ENCODE data around the gene SERINC1.

GRCh38 chr6:122399348-122400120, 72.1 kb downstream of the SERINC1 start, which contains the start of gene HSF2:
- TF ChIP-seq YY1 (IDR thresholded peaks at IDR 0.05; ENCODE audit: low read depth): peak; percentile 47; the same call in 1 of the 2 replicates
- TF ChIP-seq EP300 (IDR thresholded peaks at IDR 0.05; ENCODE audit: borderline replicate concordance): no peak
- peak; percentile 85 for TF ChIP-seq MAX (IDR thresholded peaks at IDR 0.05)
- no peak for TF ChIP-seq REST (IDR thresholded peaks at IDR 0.05; ENCODE audit: low read depth)
- TF ChIP-seq RAD21 (IDR thresholded peaks at IDR 0.05; ENCODE audit: low read depth): no peak
- TF ChIP-seq USF1 (IDR thresholded peaks at IDR 0.05): peak; percentile 93
- TF ChIP-seq TEAD4 (IDR thresholded peaks at IDR 0.05): no peak
- TF ChIP-seq CEBPB (IDR thresholded peaks at IDR 0.05): no peak
- peak; percentile 66 for TF ChIP-seq TAF1 (IDR thresholded peaks at IDR 0.05; ENCODE audit: low read depth)

Data from Ishikawa (cell line).